NCI-H2227 treated with DMSO at 0.1 percent for 48 hours (cell line): Measurements from ENCODE around the gene CYBRD1.

ENCODE experiments used
- DNase-seq: peaks from one replicate; lab custom pipeline; 2025; lab: John Stamatoyannopoulos, UW

Gene CYBRD1

GRCh38 chr2:171553858-171554257 lies 31.6 kb downstream of the CYBRD1 start:
- peak; percentile 98 for DNase-seq

DNA sequence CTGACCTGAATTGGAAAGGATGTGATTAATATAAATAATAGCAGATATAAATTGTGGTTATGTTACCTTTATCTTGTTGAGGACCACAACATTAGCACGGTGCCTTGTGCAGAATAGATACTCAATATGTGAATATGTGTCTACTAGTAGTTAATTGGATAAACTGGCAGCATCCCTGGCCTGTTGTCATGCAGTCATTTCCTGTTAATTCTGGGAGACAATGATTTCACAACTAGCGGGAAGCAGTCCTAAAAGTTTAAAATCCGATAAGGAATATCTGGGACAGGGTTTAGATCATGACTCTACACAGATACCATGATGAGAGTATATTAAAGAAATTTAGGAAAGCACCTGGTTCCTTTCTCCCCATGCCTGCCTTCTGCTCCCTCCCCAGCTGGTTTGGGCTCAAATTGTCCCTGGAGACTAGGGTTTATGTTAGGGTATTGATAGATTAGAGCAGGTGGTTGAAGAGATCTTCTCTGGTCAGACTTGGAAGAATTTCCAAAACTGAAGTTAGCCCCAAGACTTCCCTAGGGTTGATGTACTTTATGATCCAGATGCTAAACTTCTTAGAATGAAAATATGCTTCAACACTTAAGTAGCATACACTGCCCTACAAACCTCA lies 32.8 kb downstream of the CYBRD1 start:
- DNase-seq = no peak

- DNase-seq = no peak
Observed at GRCh38 chr2:171557363-171557762, 35.1 kb downstream of the CYBRD1 start.

DNA sequence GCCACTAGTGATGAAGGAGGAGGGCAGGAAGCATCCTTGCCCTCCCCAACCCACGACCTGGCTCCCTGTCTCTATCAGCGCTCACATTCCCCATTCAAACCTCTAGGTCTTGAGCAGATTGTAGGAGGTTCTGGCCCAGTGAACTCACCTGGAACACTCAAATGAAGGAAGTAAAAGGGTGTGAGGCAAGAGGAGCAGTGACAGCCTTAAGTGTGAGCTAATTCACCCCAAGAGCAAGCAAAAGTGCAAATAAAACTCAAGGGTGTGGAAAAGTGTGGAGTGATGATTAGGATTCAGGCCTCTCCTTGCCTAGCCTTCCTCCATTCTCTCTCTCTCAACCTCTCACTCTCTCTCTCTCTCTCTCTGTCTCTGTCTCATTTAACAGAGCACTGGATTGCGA lies 41.0 kb downstream of the CYBRD1 start:
- DNase-seq = no peak

DNA sequence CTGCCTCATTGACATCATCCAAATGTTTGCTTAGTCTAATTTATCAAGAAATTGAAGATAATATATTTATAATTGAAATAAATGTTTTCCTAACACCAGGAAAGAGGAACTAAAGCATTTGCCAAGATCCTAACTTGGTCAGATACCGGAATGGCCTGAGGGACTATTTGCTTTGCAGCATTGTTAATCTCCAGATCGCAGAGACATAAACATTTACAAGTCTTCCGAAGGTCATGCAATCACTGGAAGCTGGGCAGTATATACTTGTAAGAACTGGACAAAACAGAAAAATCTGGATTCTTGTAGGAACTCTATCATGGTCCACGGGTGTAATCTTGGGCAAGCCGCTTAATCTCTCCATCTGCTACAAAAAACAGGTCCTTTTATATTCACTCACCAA lies 42.2 kb downstream of the CYBRD1 start:
- DNase-seq = no peak

- DNase-seq = no peak
Observed at GRCh38 chr2:171566057-171566456, 43.8 kb downstream of the CYBRD1 start.

- no peak for DNase-seq
Observed at GRCh38 chr2:171566753-171567152, 44.5 kb downstream of the CYBRD1 start.

DNA sequence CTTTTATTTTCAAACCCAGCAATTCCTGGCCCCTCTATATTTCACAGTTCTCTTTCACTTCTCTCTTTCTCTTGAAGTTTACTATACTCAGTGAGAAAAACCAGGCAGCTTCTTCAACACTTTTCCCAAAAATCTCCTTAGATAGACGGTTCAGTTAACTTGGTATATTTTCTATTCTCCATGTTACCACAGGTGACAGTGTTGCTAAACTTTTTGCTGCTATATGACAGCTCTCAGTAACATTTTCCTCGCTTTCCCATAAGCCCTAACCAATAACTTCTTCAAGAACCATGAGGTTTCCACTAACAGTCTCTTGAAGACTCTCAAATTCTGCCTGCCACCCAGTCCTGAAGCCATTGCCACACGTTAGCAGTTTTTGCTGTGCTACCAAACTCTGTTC lies 45.8 kb downstream of the CYBRD1 start:
- no peak for DNase-seq

GRCh38 chr2:171571721-171572120 lies 49.4 kb downstream of the CYBRD1 start:
- DNase-seq = no peak

DNA sequence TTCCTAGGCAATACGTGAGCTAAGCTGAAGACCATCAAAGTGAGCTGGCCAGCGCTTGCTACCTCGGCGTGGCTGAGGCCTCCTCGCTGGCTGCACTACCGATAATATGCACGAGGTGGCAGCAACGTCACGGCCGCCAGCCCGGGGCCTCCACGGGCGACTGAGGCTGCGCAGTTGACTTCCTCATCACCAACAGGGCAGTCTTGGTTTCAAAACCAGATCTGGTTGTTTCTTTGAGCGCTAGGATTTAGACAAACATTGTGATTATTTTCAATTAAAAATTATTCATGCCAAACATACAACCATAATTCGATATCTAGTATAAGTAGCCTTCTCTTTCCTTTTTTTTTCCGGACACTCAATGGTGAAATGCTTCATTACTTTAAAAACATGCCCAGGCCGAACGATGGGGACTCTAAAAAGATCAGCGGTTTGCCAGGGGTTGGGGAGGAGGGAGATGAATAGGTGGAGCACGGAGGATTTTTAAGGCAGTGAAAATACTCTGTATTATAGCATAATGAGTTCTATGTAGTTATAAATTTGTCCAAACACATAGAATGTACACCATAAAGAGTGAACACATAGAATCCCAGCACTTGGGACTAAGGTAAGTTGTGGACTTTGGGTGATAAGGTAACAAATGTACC lies 52.0 kb downstream of the CYBRD1 start:
- peak; percentile 91 for DNase-seq

- DNase-seq = no peak
Observed at GRCh38 chr2:171575606-171576005, 53.3 kb downstream of the CYBRD1 start.

GRCh38 chr2:171578127-171578803 lies 56.0 kb downstream of the CYBRD1 start:
- DNase-seq = no peak

DNA sequence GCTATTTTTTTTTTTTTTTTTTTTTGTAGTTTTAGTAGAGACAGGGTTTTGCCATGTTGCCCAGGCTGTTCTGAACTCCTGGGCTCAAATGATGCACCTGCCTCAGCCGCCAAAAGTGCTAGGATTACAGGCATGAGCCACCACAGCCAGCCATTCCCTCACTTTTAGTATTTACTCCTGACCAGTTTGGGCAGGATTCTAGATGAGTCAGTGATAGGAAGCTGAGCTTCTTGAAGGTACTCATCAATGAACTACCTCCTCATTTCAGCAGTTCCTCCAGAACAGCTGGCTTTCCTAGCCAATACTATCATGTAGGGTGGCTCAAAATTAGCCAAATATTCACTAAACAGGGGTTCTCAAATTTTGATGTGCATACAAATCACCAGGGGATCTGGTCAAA lies 57.2 kb downstream of the CYBRD1 start:
- DNase-seq = no peak

- DNase-seq = no peak
Observed at GRCh38 chr2:171583566-171583965, 61.3 kb downstream of the CYBRD1 start.

DNA sequence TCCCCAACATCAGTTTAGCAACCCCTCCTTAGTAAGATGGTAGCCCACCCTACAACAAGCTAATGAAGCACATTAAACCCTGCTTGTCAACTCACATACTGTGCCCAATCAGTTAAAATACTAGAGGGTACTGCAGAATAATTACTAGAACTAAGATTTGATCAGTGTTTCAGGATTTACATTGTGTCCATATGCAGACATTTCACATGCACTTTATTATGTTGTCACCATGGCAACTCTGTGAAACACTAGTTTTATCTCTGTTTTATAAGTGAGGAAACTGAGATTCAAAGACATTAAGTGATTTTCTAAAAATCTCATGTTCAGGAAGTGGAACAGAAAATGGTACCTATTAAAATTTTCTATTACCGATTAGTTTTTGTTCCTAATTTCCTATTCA lies 61.7 kb downstream of the CYBRD1 start:
- DNase-seq = no peak

- DNase-seq = no peak
Observed at GRCh38 chr2:171587132-171587531, 64.9 kb downstream of the CYBRD1 start.

DNA sequence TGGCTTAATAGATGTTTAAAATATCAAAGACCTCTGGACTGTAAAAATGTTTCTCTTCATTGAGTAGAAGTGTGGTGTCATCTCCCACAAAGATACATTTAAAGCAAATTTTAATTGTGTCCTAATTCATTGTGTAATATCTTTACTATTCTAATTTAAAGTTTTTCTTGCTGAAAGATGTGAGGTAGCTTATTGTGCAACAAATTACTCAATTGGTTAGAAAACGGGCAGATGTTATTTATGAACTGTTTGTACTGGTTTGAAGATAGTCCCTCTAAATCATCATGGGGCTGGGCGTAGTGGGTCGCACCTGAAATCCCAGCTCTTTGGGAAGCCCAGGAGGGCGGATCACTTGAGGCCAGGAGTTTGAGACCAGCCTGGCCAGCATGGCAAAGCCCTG lies 65.3 kb downstream of the CYBRD1 start:
- DNase-seq = no peak

- DNase-seq = no peak
Observed at GRCh38 chr2:171590116-171590515, 67.8 kb downstream of the CYBRD1 start.

DNA sequence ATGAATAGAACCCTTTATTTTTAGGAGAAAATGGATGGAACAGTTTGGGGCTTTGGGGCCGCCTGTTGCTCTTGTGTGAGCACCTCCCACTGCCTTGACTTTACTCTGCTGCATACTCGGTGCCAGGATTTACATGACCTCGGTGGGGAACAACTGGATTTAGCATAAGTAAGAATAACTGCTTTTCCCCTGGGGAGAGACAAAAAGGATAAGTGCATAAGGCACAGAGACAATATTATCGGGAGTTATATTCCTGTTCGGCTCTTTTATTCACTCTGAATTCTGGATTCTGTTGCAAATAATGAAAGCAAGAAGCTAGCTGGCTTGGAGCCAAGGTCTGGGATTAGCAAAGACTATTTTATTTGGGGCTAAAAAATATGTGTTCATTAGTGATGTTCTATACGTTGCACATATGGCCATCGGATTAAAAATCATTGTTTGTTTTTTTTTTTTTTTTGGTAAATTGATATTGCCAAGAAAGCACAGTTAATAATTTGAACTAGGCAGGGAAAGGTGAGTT lies 69.8 kb downstream of the CYBRD1 start:
- no peak for DNase-seq

- DNase-seq = no peak
Observed at GRCh38 chr2:171595456-171595855, 73.2 kb downstream of the CYBRD1 start.

GRCh38 chr2:171595896-171596295 lies 73.6 kb downstream of the CYBRD1 start:
- no peak for DNase-seq

DNA sequence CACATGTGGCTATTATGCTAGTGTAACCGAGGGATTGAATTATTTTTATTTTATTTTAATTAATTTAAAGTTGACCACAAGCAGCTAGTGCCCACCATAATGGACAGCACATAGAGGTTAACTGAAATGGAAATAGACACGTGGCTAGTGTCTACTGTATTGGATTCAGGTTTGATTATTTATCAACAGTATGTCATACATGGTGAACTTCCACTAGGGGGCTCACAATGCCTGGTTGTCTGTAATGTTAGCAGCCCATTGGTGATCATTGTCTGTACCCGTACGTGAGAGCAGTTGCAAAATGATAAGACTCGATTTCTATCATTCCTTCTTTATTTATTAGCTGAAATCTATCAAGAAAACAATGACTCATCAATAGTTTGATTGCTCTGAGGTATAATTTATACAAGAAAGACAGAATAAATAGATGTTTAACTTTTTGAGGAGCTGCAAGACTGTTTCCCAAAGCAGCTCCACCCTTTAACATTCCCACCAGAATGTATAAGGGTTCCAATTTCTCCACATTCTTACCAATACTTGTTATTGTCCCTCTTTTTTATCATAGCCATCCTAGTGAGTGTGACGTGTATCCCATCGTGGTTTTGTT lies 76.5 kb downstream of the CYBRD1 start:
- DNase-seq = peak; percentile 82

DNA sequence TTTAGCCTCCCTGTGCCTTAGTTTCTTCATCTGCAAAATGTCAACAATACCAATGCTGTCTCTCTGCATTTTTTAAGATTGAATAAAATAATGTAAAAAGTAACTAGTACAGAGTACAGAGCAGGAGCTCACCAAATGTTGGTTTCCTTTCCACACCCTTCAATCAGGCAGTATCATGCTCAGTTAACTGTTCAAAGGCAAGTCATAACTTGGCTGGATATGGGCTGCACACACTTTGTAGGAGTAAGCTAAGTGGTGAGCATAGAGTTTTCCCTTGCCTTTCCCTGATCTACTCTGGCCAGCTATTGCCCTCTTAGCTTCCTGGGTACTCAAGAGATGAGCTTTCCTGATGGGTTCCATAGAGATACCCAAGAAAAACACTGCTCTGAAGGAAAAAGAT lies 77.9 kb downstream of the CYBRD1 start:
- DNase-seq = no peak
